ENCODE measurements around the gene GAB3. TPM values are rescaled to one million over a fixed set of nuclear protein-coding genes. Genes with fewer than 3 reads are reported as not detected.
"Not testable (repeated sequence)": the region's sequence is repeated elsewhere in the genome, so short reads cannot be mapped to it uniquely, and the experiment has no call there.

GAB3 gene
- total RNA-seq, 1 experiment from 2014 or later: not detected

GRCh38 chrX:154690438-154690837, 60.4 kb downstream of the GAB3 start:
- DNase-seq (ENCODE audit: low spot score); in situ Hi-C loops (cut with HindIII; ENCODE audit: low sequenced_read_pairs): not testable (repeated sequence)

DNA sequence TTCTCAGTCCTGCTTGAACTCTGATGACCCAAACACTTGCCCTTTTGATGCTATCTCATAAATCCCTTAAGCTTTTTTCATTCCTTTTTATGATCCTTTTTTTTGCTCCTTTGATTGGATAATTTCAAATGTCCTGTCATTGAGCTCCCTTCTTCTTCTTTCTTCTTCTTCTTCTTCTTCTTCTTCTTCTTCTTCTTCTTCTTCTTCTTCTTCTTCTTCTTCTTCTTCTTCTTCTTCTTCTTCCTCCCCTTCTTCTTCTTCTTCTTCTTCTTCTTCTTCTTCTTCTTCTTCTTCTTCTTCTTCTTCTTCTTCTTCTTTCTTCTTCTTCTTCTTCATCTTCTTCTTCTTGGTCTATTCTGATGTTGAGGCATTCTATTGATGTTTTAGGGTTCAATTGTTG, 78.8 kb downstream of the GAB3 start:
- in situ Hi-C loops (cut with HindIII; ENCODE audit: low sequenced_read_pairs); DNase-seq (ENCODE audit: low spot score): not testable (repeated sequence)

DNA sequence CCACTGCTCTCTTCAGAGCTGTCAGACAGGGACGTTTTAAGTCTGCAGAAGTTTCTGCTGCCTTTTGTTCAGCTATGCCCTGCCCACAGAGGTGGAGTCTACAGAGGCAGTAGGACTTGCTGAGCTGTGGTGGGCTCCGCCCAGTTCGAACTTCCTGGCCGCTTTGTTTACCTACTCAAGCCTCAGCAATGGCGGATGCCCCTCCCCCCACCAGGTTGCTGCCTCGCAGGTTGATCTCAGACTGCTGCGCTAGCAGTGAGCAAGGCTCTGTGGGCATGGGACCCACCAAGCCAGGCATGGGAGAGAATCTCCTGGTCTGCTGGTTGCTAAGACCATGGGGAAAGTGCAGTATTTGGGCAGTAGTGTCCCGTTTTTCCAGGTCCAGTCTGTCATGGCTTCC, 80.0 kb downstream of the GAB3 start:
- in situ Hi-C loops (cut with HindIII; ENCODE audit: low sequenced_read_pairs); DNase-seq (ENCODE audit: low spot score): not testable (repeated sequence)

GRCh38 chrX:154661899-154662298, 89.0 kb downstream of the GAB3 start:
- in situ Hi-C loops (cut with HindIII; ENCODE audit: low sequenced_read_pairs): no loop called here

GRCh38 chrX:154661170-154661569, 89.7 kb downstream of the GAB3 start:
- in situ Hi-C loops (cut with HindIII; ENCODE audit: low sequenced_read_pairs): no loop called here
- DNase-seq (ENCODE audit: low spot score): no peak

More at GRCh38 chrX:154661899-154662298, 89.0 kb downstream of the GAB3 start:
- no peak for DNase-seq (ENCODE audit: low spot score)

DNA sequence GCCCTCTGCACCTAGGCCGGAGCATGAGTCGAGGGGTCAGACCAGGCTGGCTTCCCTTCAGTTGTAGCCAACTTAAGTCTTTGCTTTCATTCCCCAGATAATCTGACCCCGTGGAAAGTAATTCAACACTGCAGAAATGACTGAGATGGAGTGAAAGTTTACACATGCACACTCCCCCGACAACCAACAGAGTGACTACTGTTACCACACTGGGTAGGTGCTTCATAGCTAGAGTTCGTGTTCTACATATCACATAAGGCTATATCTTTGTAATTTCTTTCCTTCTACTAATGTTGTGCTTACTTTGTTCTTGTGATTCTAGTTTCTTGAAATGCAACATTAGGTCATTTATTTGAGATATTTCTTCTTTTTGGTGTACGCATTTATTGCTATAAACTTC, 90.3 kb downstream of the GAB3 start:
- DNase-seq (ENCODE audit: low spot score): no peak
- in situ Hi-C loops (cut with HindIII; ENCODE audit: low sequenced_read_pairs): no loop called here

- in situ Hi-C loops (cut with HindIII; ENCODE audit: low sequenced_read_pairs): no loop called here
- no peak for DNase-seq (ENCODE audit: low spot score)
Observed at GRCh38 chrX:154658957-154659356, 91.9 kb downstream of the GAB3 start.

DNA sequence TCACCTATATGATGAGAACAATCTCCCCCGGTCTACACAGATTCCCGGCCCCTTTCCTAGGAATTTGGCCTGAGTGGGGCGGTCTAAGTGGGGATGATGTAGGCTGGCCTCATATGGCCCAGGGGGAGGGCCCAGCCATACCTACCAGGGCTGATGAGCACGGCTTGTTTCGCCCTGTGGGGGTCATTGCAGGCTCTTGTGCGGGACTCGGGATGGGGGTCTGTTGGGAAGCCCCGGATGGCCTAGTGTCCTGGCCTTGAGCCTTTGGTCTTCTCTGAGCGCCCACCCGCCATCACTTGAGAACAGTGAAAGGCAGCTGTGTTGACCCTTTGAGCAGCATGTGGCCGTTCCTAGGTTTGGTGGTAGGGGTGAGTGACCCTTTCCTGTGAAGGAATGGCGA, 92.7 kb downstream of the GAB3 start:
- in situ Hi-C loops (cut with HindIII; ENCODE audit: low sequenced_read_pairs): no loop called here

GRCh38 chrX:154657226-154657805, 93.6 kb downstream of the GAB3 start:
- in situ Hi-C loops (cut with HindIII; ENCODE audit: low sequenced_read_pairs): no loop called here
- DNase-seq (ENCODE audit: low spot score): no peak

More for the DNA sequence above, 92.7 kb downstream of the GAB3 start:
- no peak for DNase-seq (ENCODE audit: low spot score)

- DNase-seq (ENCODE audit: low spot score): no peak
- in situ Hi-C loops (cut with HindIII; ENCODE audit: low sequenced_read_pairs): no loop called here
Observed at GRCh38 chrX:154655786-154656185, 95.1 kb downstream of the GAB3 start.

- DNase-seq (ENCODE audit: low spot score): no peak
- in situ Hi-C loops (cut with HindIII; ENCODE audit: low sequenced_read_pairs): no loop called here
Observed at GRCh38 chrX:154655346-154655745, 95.5 kb downstream of the GAB3 start.

DNA sequence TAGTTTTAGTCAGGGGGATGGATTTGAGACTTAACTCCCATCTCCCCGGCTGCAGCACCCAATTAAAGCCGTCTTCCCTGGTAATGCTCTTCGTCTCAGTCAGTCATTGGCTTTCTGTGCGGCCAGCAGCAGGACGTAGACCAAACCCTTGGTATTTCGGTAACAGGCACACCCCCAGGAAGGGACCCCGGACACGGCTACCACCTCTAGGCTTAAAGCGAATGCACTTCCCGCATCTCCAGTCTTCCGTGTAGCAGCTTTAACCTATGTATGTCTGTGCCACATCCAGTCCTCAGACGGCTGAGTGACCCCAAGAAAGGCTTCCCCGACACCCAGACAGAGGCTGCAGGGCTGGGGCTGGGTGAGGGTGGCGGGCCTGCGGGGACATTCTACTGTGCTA, 96.0 kb downstream of the GAB3 start:
- in situ Hi-C loops (cut with HindIII; ENCODE audit: low sequenced_read_pairs): no loop called here
- DNase-seq (ENCODE audit: low spot score): no peak

DNA sequence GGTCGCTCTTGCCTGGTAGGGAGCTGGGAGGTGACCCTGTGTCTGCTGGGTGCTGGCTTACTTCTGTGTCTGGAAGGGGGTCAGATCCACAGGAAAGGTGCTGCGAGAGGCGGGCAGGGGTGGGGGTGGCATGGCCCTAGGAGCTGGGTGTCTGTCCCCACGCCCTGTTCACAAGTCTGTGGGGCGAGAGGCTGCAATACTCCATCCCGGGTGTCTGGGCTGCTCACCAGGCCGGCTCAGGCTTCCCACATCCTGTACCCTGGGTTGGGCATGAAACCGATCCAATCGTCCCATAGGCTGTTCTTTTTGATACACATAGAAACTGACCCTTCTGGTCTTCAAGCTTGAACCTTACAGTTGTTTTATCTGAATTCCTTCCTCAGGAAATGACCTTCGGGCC, 96.5 kb downstream of the GAB3 start:
- DNase-seq (ENCODE audit: low spot score): no peak
- in situ Hi-C loops (cut with HindIII; ENCODE audit: low sequenced_read_pairs): no loop called here

DNA sequence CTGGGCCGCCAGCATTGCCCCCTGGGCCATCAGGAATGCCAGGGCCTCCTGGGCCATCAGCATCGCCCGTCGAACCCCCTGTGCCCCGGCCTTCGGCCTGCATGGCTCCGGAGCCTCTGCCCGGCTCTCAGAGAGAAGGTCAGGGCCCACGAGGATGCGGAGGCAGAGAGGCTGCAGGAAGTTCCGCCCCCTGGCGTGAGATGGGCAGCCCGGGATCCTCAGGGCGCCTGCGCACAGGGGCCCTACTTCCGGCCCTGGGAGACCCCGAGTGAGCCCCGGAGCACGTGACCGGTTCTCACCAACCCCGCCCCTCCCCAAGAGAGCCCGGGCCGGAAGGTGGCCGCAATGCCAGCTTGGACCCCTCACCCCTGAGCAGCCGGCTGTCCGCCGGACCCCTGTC, 97.5 kb downstream of the GAB3 start, which contains the start of gene CTAG2:
CTAG2 (minus strand) TSS at position 167 of the 400 bp plus-strand sequence; CDS start at position 103, 64 bp downstream.
- in situ Hi-C loops (cut with HindIII; ENCODE audit: low sequenced_read_pairs); DNase-seq (ENCODE audit: low spot score): not testable (repeated sequence)

GRCh38 chrX:154653048-154653401, 97.9 kb downstream of the GAB3 start:
- no peak for DNase-seq (ENCODE audit: low spot score)
- in situ Hi-C loops (cut with HindIII; ENCODE audit: low sequenced_read_pairs): no loop called here

- DNase-seq (ENCODE audit: low spot score): no peak
- in situ Hi-C loops (cut with HindIII; ENCODE audit: low sequenced_read_pairs): no loop called here
Observed at GRCh38 chrX:154652311-154653047, 98.4 kb downstream of the GAB3 start.

DNA sequence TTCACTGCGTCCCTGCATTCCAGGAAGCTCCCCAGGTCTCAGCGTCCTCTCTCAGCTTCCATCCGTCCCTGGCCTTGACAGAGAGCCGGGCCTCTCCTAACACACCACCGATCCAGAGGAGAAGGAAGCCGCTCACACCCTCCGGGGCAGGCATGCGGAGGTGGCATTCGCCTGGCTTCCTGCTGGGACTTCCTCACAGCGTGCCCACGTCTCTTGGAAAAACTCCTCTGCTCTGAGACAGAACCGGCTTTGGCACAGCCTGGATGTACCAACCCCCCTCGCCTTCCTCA, 100.7 kb downstream of the GAB3 start:
- in situ Hi-C loops (cut with HindIII; ENCODE audit: low sequenced_read_pairs): no loop called here
- DNase-seq (ENCODE audit: low spot score): no peak

GRCh38 chrX:154649503-154650220, 101.2 kb downstream of the GAB3 start:
- in situ Hi-C loops (cut with HindIII; ENCODE audit: low sequenced_read_pairs): no loop called here
- no peak for DNase-seq (ENCODE audit: low spot score)

GRCh38 chrX:154648931-154649330, 101.9 kb downstream of the GAB3 start:
- in situ Hi-C loops (cut with HindIII; ENCODE audit: low sequenced_read_pairs): no loop called here
- DNase-seq (ENCODE audit: low spot score): no peak

DNA sequence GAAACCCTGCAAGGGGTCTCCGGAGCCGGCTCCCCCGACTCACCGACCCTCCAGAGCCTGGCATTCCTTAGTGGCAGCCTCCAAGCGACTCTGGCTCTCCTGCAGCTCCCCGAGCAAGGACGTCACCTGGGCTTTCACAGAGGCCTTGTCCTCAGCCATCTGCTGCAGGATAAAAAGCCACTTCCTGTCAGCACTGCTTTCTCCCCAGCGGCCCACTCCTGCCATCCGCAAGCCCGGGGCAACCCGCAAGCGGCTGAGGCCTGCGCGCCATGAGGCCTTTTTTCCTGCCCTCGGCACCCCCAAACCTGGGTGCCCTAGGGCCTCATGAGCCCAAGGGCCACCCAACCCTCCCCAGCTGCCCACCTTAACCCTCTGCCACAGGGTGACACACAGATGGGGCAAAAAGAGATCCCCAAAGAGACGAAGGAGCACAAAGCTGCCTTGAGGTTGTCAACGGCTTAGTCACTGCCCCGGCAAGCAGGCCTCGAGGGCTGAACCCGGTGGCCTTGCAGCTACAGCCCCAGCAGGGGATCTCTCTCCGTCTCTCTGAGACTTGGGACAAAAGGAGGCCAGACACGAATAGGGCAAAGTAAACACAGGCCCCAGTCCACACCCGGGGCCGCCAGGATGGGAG, 105.0 kb downstream of the GAB3 start:
- in situ Hi-C loops (cut with HindIII; ENCODE audit: low sequenced_read_pairs); DNase-seq (ENCODE audit: low spot score): not testable (repeated sequence)

Data from G401 (cell line).